OCI-LY3 (cell line): ENCODE data around the gene ANO4.
A peak's percentile ranks its signal among the peaks of the same experiment; 100 is the strongest.

ENCODE experiments used
- H2AFZ ChIP-seq: fragments of 200-600, 300-600 bp; shearing (Covaris generic); 2 replicates; pipeline ENCODE4 v1.6.0; 2014; ENCODE audit warnings: antibody characterized with exemption, low read depth, low read length
- H3K27ac ChIP-seq: fragments of 200-600, 300-600 bp; sonication (generic); 2 replicates; pipeline ENCODE4 v1.5.1; 2014; ENCODE audit warnings: mild to moderate bottlenecking, low read length, moderate library complexity, mixed read lengths
- H3K27me3 ChIP-seq: fragments of 200-600, 300-600 bp; sonication (generic); 2 replicates; pipeline ENCODE4 v1.6.1; 2014; ENCODE audit warnings: low read depth, low read length, mixed read lengths
- H3K36me3 ChIP-seq: fragments of 200-600, 300-600 bp; sonication (generic); replicated peaks from 2 replicates; pipeline ENCODE3; 2014; ENCODE audit warnings: low read depth, low read length, mixed read lengths
- H3K4me1 ChIP-seq: fragments of 300-600, 200-600 bp; sonication (generic); 2 replicates; pipeline ENCODE4 v1.6.1; 2014; ENCODE audit warnings: low read length, mixed read lengths
- H3K4me2 ChIP-seq: fragments of 200-600, 300-600 bp; sonication (generic); 2 replicates; pipeline ENCODE4 v1.6.1; 2014; ENCODE audit warnings: low read length, mixed read lengths
- H3K4me3 ChIP-seq: fragments of 300-600, 200-600 bp; sonication (generic); 2 replicates; pipeline ENCODE4 v1.5.1; 2014; ENCODE audit warnings: antibody characterized with exemption, mild to moderate bottlenecking, low read length, moderate library complexity
- H3K79me2 ChIP-seq: fragments of 300-600, 200-600 bp; shearing (Covaris generic); 2 replicates; pipeline ENCODE4 v1.6.1; 2014; ENCODE audit warnings: mild to moderate bottlenecking, low read length, mixed read lengths
- H3K9ac ChIP-seq: fragments of 300-600, 200-600 bp; shearing (Covaris generic); 2 replicates; pipeline ENCODE4 v1.6.0; 2014; ENCODE audit warnings: mild to moderate bottlenecking, low read length, moderate library complexity
- H3K9me3 ChIP-seq: fragments of 200-600, 300-600 bp; shearing (Covaris generic); 2 replicates; pipeline ENCODE4 v1.6.1; 2014; ENCODE audit warnings: low read length, mixed read lengths; ENCODE audit not compliant: insufficient read depth
- H4K20me1 ChIP-seq: fragments of 200-600, 300-600 bp; sonication (generic); 2 replicates; pipeline ENCODE4 v1.6.1; 2016; ENCODE audit warnings: low read length, mixed read lengths; ENCODE audit not compliant: insufficient read depth
- CTCF ChIP-seq: fragments of 200-600, 300-600 bp; sonication (generic); IDR thresholded peaks from 2 replicates; pipeline ENCODE4 v1.5.1; 2014; ENCODE audit warnings: antibody characterized with exemption, low read length, low read depth
- EZH2phosphoT487 ChIP-seq: fragments of 200-600 bp; shearing (Covaris generic); IDR thresholded peaks from 2 replicates; pipeline ENCODE4 v1.6.1; 2018; ENCODE audit warnings: antibody characterized with exemption, mixed run types, low read depth

Gene ANO4

DNA sequence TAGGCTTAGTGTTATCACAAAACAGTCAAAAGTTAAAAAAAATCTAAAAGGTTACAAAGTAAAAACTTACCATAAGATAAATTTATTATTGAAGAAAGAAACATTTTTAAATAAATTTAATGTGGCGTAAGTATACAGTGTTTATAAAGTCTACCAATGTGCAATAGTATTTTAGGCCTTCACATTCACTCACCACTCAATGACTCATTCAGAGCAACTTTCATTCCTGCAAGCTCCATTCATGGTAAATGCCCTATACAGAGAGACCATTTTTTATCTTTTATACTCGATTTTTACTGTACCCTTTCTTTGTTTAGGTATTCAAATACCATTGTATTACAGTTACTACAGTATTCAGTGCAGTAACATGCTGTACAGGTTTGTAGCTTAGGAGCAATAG is 124.5 kb downstream of the ANO4 start:
- no peaks in the 10 kb centered on the region for H3K27me3 ChIP-seq
- no peaks in the 10 kb centered on the region for H3K9me3 ChIP-seq
- H3K79me2 ChIP-seq = no peaks in the 10 kb centered on the region
- TF ChIP-seq EZH2phosphoT487 (no peak), CTCF (no peak)
- no peak overlapping the region for H3K27ac ChIP-seq
- no peaks in the 10 kb centered on the region for H3K36me3 ChIP-seq
- H3K4me3 ChIP-seq = no peak overlapping the region
- no peak overlapping the region for H2AFZ ChIP-seq
- H3K4me1 ChIP-seq = no peaks in the 10 kb centered on the region
- no peak overlapping the region for H3K9ac ChIP-seq
- no peaks in the 10 kb centered on the region for H4K20me1 ChIP-seq
- H3K4me2 ChIP-seq = no peak overlapping the region

DNA sequence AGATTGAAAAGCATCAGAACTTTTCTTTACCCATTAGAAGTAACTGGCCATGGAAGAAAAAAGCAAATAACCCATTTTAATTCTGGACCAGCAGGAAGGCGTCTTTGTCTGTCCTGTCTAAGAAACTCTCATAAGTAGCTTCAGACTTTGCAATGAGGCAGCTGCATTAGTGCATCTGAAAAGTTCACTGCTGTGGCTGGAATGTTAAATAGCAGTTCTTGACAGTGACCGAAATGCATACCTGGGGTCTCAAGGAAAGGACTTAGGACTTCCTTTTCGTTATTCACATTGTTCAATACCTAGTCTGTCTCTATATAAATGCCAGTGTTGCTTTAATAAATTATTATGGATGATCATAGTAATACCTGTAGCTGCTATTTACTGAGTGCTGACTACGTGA is 125.9 kb downstream of the ANO4 start:
- no peak for TF ChIP-seq EZH2phosphoT487
- no peak for TF ChIP-seq CTCF
- no peaks in the 10 kb centered on the region for H4K20me1 ChIP-seq

DNA sequence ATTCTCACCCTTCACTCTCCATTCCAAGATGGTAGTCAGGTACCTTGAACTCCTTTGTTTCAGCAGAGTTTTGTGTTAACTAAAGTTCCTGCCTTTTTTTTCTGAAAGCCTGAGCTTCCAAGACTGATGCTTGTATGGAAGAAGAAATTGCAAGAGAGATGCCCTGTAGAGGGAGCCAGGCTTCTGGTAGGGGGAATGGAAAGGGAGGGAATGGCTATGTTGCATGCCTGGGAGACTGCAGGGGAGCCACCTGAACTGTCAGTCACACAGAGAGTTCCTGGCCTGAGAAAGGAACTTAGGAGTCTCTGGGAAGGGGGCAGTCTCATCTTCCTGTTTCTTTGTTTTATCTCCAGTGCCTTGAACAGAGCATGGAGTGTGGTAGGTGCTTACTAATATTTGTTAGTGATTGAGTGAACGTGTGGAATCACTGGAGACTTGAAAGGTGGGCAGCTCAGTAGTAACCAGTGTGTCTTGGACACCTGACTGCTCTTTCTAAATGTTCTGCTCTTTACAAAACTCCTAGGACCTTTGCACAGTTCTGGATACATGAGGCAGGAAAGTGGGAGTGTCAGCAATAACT is 132.2 kb downstream of the ANO4 start:
- H3K79me2 ChIP-seq = no peaks in the 10 kb centered on the region
- no peaks in the 10 kb centered on the region for H3K4me1 ChIP-seq
- TF ChIP-seq EZH2phosphoT487 (no peak), CTCF (peak; percentile 29; the same call in 1 of the 2 replicates)
- no peak overlapping the region for H2AFZ ChIP-seq
- no peaks in the 10 kb centered on the region for H3K36me3 ChIP-seq
- 0 out of 2 replicates have a peak, but pooled peaks cover 6% of the 10 kb centered on the region for H3K27me3 ChIP-seq
- H3K4me3 ChIP-seq = no peak overlapping the region
- H3K4me2 ChIP-seq = no peak overlapping the region
- H3K9ac ChIP-seq = no peak overlapping the region
- no peak overlapping the region for H3K27ac ChIP-seq
- H3K9me3 ChIP-seq = no peaks in the 10 kb centered on the region
- H4K20me1 ChIP-seq = no peaks in the 10 kb centered on the region

More for the DNA sequence above, 125.9 kb downstream of the ANO4 start:
- Histone ChIP-seq H3K79me2 (no peaks in the 10 kb centered on the region), H3K9me3 (no peaks in the 10 kb centered on the region), H3K27ac (no peak overlapping the region), H3K4me2 (no peak overlapping the region), H3K9ac (no peak overlapping the region), H2AFZ (no peak overlapping the region), H3K4me1 (no peaks in the 10 kb centered on the region), H3K4me3 (no peak overlapping the region), H3K27me3 (no peaks in the 10 kb centered on the region), H3K36me3 (no peaks in the 10 kb centered on the region)

GRCh38 chr12:100927826-100928225 is 133.2 kb downstream of the ANO4 start:
- H3K27ac ChIP-seq = no peak overlapping the region
- H3K4me2 ChIP-seq = no peak overlapping the region
- H3K4me1 ChIP-seq = no peaks in the 10 kb centered on the region
- H3K36me3 ChIP-seq = no peaks in the 10 kb centered on the region
- H3K79me2 ChIP-seq = no peaks in the 10 kb centered on the region
- no peak overlapping the region for H3K4me3 ChIP-seq
- 0 out of 2 replicates have a peak, but pooled peaks cover 6% of the 10 kb centered on the region for H3K27me3 ChIP-seq
- no peaks in the 10 kb centered on the region for H3K9me3 ChIP-seq
- no peak overlapping the region for H3K9ac ChIP-seq
- no peak overlapping the region for H2AFZ ChIP-seq
- H4K20me1 ChIP-seq = no peaks in the 10 kb centered on the region
- TF ChIP-seq CTCF = no peak
- TF ChIP-seq EZH2phosphoT487 = no peak
